Stimulated activated CD8-positive, alpha-beta memory T cell treated with anti-CD3 and anti-CD28 coated beads, Interleukin-12 subunit alpha, Interleukin-12 subunit beta, amount 100 ng/mL, for 24 hours (primary cell): ENCODE results near the gene HOXC11.

Experiments used
- DNase-seq: peaks from one replicate; pipeline ENCODE4 v3.0.0-alpha.2; 2020; ENCODE audit errors: extremely low read depth

Gene HOXC11

GRCh38 chr12:54009171-54010052 is 36.5 kb downstream of the HOXC11 start:
- DNase-seq: no peak

- DNase-seq: no peak
These were observed 37.4 kb downstream of the HOXC11 start for GRCh38 chr12:54010053-54010971.

GRCh38 chr12:54010972-54011664 is 38.2 kb downstream of the HOXC11 start:
- no peak for DNase-seq

- DNase-seq: no peak
These were observed 39.0 kb downstream of the HOXC11 start for GRCh38 chr12:54011665-54012532.

GRCh38 chr12:54012631-54013409 is 39.9 kb downstream of the HOXC11 start:
- no peak for DNase-seq

- DNase-seq: no peak
These were observed 41.6 kb downstream of the HOXC11 start for GRCh38 chr12:54014377-54015017.

GRCh38 chr12:54015018-54015931 is 42.3 kb downstream of the HOXC11 start:
- DNase-seq: no peak

- DNase-seq: no peak
These were observed 43.1 kb downstream of the HOXC11 start for GRCh38 chr12:54016051-54016450.

GRCh38 chr12:54016478-54016964 is 43.6 kb downstream of the HOXC11 start:
- no peak for DNase-seq

GRCh38 chr12:54017027-54017788 is 44.3 kb downstream of the HOXC11 start:
- DNase-seq: no peak

- peak; percentile 51 for DNase-seq
These were observed 45.0 kb downstream of the HOXC11 start for GRCh38 chr12:54017878-54018467.

GRCh38 chr12:54018468-54018984 is 45.6 kb downstream of the HOXC11 start:
- DNase-seq: no peak

- no peak for DNase-seq
These were observed 46.3 kb downstream of the HOXC11 start for GRCh38 chr12:54019091-54019811.

- DNase-seq: no peak
These were observed 47.1 kb downstream of the HOXC11 start for GRCh38 chr12:54019924-54020590.

- DNase-seq: no peak
These were observed 47.9 kb downstream of the HOXC11 start for GRCh38 chr12:54020591-54021405.
